GM19193 (cell line): ENCODE data around the gene SCAI.

Experiments
- POLR2A ChIP-seq: IDR thresholded peaks from 4 replicates; pipeline ENCODE4 v1.6.1; 2011; ENCODE audit not compliant: insufficient read depth, insufficient read length; ENCODE audit errors: extremely low read depth

Gene SCAI

DNA sequence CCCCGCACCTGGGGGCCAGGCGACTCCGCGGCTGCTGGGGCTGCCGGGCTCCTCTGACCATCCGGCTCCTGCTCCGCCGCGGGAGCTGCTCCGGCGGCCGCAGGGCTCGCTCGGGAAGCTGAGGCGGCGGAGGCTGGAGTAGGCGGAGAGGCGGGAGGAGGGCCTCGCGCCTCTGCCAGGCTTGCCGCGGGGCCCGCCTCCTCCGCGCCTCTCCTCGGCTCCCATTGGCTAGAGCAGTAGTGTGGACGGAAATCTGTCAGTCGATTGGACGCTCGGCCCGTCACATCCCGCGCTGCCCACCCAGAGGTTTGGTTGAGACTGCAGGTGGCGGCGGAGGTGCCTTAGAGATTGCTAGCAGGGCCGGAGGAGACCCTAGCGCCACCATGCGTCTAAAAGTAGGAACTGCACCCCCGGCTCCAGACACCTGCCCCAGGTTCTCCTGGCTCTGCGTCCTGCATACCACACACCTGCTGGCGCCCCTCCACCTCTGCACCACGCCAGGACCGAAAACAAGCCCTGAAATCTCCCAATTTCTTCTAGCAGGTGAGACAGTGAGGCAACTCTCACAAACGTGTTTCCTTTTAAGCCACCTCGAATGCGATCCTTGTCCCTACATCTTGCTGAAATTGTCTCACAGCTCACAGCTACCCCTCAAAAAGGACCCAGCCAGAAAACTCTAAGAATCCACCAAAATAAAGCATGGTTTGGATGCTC is at the start of gene SCAI:
TSS of gene SCAI (minus strand) at position 152 of the 714 bp plus-strand sequence. CDS start at position 61, 91 bp downstream.
- peak; percentile 61 for TF ChIP-seq POLR2A

- TF ChIP-seq POLR2A = no peak
Observed at GRCh38 chr9:125190361-125190801, 47.1 kb upstream of the SCAI start.

- TF ChIP-seq POLR2A = peak; percentile 86
Observed at GRCh38 chr9:125189361-125190289, 46.3 kb upstream of the SCAI start, which contains the start of gene PPP6C. PPP6C (minus strand) TSS chr9:125189803; CDS start chr9:125189718, 85 bp downstream.

GRCh38 chr9:125189011-125189360 is 45.7 kb upstream of the SCAI start:
- TF ChIP-seq POLR2A = no peak

- TF ChIP-seq POLR2A = no peak
Observed at GRCh38 chr9:125183561-125183960, 40.2 kb upstream of the SCAI start.

DNA sequence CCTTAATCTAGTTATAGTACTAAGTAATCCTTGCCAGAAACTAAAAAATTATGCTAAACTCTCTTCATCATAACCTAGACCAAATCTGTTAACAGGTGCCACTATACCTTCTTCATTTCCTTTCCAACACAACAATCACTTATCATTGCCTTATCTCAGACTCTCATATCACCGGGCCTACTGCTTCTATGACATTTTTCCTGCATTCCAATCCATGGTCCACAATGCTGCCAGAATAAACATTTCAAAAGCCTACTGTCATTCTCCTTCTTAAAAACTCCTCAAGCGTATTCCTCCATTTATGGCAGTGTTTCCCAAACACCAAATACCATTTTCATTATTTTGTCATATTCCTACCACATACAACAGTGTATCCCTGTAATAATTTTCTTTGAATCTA is 39.7 kb upstream of the SCAI start:
- TF ChIP-seq POLR2A = no peak

DNA sequence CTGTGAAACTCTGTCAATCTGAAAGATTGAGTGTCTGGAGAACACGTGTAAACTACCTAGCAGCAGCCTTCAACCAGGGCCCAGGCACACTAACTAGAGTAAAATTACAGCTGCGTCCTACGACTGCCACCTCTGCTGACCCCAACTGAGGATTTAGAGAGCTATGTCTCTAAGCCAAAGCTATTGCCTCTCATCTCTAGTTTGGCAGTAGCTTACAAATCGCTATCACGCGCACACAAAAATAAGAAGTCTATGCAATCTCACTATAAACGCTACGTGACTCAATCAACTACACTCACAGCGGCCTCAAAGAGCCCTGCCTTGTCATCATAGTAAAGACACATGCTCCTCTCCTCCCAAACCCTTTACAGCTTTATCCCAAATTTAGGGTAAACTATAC is 37.5 kb upstream of the SCAI start:
- no peak for TF ChIP-seq POLR2A

DNA sequence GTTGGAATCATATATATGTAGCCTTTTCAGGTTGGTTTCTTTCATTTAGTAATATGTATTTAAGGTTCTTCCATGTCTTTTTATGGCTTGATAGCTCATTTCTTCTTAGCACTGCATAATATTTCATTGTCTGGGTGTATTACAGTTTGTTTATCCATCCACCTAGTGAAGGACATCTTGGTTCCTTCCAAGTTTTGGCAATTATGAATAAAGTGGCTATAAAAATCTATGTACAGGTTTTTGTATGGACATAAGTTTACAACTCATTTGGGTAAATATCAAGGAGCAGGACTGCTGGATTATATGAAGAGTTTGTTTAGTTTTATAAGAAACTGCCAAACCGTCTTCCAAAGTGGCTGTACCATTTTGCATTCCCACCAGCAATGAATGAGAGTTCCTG is 34.6 kb upstream of the SCAI start:
- no peak for TF ChIP-seq POLR2A

GRCh38 chr9:125176636-125177035 is 33.3 kb upstream of the SCAI start:
- no peak for TF ChIP-seq POLR2A

DNA sequence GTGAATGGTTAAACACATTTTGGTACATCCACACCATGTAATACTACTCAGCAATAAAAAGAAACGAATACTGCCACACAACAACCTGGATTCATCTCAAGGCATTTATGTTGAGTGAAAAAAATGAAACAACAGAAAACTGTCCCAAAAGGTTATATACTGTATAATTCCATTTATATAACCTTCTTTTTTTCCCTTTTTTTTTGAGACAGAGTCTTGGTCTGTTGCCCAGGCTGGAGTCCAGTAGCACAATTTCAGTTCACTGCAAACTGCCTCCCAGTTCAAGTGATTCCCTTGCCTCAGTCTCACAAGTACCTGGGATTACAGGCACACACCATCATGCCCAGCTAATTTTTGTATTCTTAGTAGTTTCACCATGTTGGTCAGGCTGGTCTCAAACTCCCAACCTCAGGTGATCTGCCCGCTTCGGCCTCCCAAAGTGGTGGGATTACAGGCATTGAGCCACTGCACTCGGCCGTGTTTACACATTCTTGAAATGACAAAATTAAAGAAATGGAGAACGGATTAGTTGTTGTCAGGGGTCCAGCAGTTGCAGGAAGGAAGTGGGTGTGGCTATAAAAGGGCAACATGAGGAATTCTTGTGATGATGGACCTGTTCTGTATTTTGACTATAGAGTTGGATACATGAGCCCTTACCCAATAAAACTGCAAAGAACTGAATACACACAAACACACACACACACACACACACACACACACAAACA is 28.9 kb upstream of the SCAI start:
- TF ChIP-seq POLR2A = no peak

DNA sequence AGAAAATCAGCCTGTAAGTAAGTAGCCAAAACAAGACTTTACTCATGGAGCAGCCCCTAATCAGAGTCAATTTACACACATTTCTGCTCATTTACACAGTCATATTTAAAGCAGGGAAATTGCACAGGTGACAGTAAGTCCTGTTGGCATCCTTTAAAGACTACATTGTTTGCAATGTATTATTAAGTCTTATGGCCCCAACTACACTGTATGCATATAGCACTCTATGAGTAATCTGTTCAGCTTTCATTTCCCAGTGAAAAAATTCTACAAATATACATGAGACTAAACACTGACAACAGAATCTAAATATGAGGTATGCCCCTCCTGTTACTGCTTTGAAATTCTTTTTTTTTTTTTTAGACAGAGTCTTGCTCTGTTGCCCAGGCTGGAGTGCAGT is 26.6 kb upstream of the SCAI start:
- TF ChIP-seq POLR2A = no peak

- TF ChIP-seq POLR2A = no peak
Observed at GRCh38 chr9:125166762-125167161, 23.4 kb upstream of the SCAI start.

- TF ChIP-seq POLR2A = no peak
Observed at GRCh38 chr9:125161284-125161918, 18.1 kb upstream of the SCAI start.

DNA sequence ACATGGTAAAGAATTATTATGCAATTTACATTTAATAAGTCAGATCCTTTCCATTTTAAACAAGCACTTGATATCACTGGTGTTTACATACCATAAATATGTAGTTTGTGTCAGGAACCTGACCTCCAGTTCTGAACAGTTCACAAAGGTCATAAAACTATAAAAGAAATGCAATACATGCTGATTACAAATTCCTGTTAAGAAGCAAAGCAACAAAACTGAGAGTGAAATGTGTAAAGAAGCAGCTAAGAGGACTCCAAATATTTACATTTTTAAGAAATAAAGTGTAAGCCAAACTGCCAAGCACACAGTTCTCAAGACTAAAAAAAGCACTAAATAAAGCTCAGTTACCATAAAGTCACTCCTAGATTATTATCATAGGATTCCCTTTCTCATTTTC is 17.4 kb upstream of the SCAI start:
- no peak for TF ChIP-seq POLR2A

- no peak for TF ChIP-seq POLR2A
Observed at GRCh38 chr9:125156551-125156950, 13.2 kb upstream of the SCAI start.
